Measurements from ENCODE around the gene ORC6. TPM values are rescaled to one million over a fixed set of nuclear protein-coding genes. Genes with fewer than 3 reads are reported as not detected.

The ORC6 gene
- total and polyA plus RNA-seq, 9 of the 15 experiments (the other 6 are each of a cell fraction or from before 2014, with no cell fraction given) = 18.7 to 71.4 (median 47.0) TPM

DNA sequence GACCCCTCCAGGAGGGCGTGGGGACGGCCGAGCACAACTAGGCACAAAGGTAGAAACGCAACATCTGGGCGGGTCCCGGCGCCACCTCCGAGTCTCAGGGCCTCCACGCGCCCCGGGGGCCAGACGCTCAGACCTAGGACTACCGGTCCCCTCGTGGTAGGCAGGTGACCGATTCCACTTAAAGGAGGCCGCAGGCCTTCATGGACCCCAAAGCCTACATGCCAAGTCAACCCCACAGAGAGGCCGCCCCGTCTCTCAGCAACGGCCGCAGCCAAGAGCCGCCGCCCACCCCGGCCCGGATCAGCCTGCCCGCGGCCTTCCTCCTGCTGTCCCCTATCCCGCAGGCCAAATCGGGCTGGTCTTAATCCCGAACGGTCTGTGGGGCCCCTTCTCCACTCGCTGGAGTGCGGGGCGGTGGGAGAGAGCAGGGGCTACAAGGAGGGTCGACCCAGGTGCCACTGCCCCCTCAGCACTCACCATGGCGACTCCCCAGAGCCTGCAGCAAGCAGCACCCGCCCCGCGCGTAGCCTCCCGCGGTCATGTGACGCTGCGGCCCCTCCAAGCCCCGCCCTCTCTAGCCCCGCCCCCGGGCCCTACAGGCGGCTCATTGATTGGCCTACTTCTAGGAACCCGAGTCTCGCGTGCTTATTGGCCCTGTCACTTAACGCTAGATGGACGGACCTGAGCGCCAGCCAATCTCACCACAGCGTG, 650 bp upstream of the ORC6 start, which contains the start of gene VPS35 (continued):
- TF ChIP-seq, protein P1, sequence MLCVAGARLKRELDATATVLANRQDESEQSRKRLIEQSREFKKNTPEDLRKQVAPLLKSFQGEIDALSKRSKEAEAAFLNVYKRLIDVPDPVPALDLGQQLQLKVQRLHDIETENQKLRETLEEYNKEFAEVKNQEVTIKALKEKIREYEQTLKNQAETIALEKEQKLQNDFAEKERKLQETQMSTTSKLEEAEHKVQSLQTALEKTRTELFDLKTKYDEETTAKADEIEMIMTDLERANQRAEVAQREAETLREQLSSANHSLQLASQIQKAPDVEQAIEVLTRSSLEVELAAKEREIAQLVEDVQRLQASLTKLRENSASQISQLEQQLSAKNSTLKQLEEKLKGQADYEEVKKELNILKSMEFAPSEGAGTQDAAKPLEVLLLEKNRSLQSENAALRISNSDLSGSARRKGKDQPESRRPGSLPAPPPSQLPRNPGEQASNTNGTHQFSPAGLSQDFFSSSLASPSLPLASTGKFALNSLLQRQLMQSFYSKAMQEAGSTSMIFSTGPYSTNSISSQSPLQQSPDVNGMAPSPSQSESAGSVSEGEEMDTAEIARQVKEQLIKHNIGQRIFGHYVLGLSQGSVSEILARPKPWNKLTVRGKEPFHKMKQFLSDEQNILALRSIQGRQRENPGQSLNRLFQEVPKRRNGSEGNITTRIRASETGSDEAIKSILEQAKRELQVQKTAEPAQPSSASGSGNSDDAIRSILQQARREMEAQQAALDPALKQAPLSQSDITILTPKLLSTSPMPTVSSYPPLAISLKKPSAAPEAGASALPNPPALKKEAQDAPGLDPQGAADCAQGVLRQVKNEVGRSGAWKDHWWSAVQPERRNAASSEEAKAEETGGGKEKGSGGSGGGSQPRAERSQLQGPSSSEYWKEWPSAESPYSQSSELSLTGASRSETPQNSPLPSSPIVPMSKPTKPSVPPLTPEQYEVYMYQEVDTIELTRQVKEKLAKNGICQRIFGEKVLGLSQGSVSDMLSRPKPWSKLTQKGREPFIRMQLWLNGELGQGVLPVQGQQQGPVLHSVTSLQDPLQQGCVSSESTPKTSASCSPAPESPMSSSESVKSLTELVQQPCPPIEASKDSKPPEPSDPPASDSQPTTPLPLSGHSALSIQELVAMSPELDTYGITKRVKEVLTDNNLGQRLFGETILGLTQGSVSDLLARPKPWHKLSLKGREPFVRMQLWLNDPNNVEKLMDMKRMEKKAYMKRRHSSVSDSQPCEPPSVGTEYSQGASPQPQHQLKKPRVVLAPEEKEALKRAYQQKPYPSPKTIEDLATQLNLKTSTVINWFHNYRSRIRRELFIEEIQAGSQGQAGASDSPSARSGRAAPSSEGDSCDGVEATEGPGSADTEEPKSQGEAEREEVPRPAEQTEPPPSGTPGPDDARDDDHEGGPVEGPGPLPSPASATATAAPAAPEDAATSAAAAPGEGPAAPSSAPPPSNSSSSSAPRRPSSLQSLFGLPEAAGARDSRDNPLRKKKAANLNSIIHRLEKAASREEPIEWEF (CRISPR knock-in tag; IDR thresholded peaks at IDR 0.05) = no peak
- 0 out of 2 replicates have a peak, but pooled peaks have one; percentile 12 for TF ChIP-seq LCOR (CRISPR knock-in tag; IDR thresholded peaks at IDR 0.05)
- TF ChIP-seq ZNF324 (CRISPR knock-in tag; IDR thresholded peaks at IDR 0.05) = 0 out of 2 replicates have a peak, but pooled peaks have one; percentile 31
- no peak for TF ChIP-seq KDM4B (IDR thresholded peaks at IDR 0.05; ENCODE audit: borderline replicate concordance in 2 of 2, low read depth in 1 of 2)
- TF ChIP-seq SP2 (IDR thresholded peaks at IDR 0.05; ENCODE audit: extremely low read depth, low read depth, low read length, poor library complexity, severe bottlenecking) = peak; percentile 71
- peak; percentile 89 for TF ChIP-seq ZBTB7A (IDR thresholded peaks at IDR 0.05; ENCODE audit: borderline replicate concordance, control insufficient read depth, low read depth, low read length)
- TF ChIP-seq, protein P2, sequence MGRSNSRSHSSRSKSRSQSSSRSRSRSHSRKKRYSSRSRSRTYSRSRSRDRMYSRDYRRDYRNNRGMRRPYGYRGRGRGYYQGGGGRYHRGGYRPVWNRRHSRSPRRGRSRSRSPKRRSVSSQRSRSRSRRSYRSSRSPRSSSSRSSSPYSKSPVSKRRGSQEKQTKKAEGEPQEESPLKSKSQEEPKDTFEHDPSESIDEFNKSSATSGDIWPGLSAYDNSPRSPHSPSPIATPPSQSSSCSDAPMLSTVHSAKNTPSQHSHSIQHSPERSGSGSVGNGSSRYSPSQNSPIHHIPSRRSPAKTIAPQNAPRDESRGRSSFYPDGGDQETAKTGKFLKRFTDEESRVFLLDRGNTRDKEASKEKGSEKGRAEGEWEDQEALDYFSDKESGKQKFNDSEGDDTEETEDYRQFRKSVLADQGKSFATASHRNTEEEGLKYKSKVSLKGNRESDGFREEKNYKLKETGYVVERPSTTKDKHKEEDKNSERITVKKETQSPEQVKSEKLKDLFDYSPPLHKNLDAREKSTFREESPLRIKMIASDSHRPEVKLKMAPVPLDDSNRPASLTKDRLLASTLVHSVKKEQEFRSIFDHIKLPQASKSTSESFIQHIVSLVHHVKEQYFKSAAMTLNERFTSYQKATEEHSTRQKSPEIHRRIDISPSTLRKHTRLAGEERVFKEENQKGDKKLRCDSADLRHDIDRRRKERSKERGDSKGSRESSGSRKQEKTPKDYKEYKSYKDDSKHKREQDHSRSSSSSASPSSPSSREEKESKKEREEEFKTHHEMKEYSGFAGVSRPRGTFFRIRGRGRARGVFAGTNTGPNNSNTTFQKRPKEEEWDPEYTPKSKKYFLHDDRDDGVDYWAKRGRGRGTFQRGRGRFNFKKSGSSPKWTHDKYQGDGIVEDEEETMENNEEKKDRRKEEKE (IDR thresholded peaks at IDR 0.05; ENCODE audit: borderline replicate concordance in 1 of 2, control insufficient read depth in 1 of 2, low read depth in 2 of 2, low read length in 1 of 2) = no peak
- 0 out of 2 replicates have a peak, but pooled peaks have one; percentile 2 for TF ChIP-seq MTA1 (IDR thresholded peaks at IDR 0.05; ENCODE audit: borderline replicate concordance)
- peak; percentile 86 for TF ChIP-seq KLF1 (tag; IDR thresholded peaks at IDR 0.05)
- no peak for TF ChIP-seq ATF1 (CRISPR knock-in tag; IDR thresholded peaks at IDR 0.05)
- TF ChIP-seq ATF1 (tag; IDR thresholded peaks at IDR 0.05) = peak; percentile 59; the same call in 1 of the 2 replicates
- TF ChIP-seq ETV1 (tag; conservative IDR thresholded peaks at IDR 0.05; ENCODE audit: low read depth) = no peak
- TF ChIP-seq BRF1 (IDR thresholded peaks at IDR 0.05; ENCODE audit: borderline replicate concordance, extremely low read depth, insufficient read length) = no peak
- TF ChIP-seq MCM3 (IDR thresholded peaks at IDR 0.05) = no peak
- peak in 1 of 2 experiments; percentile 92; a peak in 2 of 4 replicates for TF ChIP-seq HDAC1 (IDR thresholded peaks at IDR 0.05)
- 0 out of 2 replicates have a peak, but pooled peaks have one; percentile 43 for TF ChIP-seq CEBPG (CRISPR knock-in tag; IDR thresholded peaks at IDR 0.05)
- no peak for TF ChIP-seq CEBPG (tag; conservative IDR thresholded peaks at IDR 0.05 in 1 of 2, IDR thresholded peaks at IDR 0.05 in 1 of 2)
